ENCODE measurements around the gene LIPT2. TPM values are rescaled to one million over a fixed set of nuclear protein-coding genes. Genes with fewer than 3 reads are reported as not detected.

Gene LIPT2
- total and polyA plus RNA-seq, 10 of the 15 experiments (the other 5 are each of a cell fraction or from before 2014, with no cell fraction given) = 0.69 to 7.5 (median 3.8) TPM

- no peak for TF ChIP-seq PRDM15 (CRISPR knock-in tag; IDR thresholded peaks at IDR 0.05)
- no peak for TF ChIP-seq MTA3 (IDR thresholded peaks at IDR 0.05; ENCODE audit: borderline replicate concordance, low read length)
- TF ChIP-seq SREBF2 (IDR thresholded peaks at IDR 0.05; ENCODE audit: low read length) = no peak
- peak; percentile 99 for TF ChIP-seq MLLT1 (IDR thresholded peaks at IDR 0.05)
- no peak for TF ChIP-seq PAX8 (IDR thresholded peaks at IDR 0.05)
- TF ChIP-seq YBX1 (IDR thresholded peaks at IDR 0.05) = no peak
- TF ChIP-seq CHD4 (IDR thresholded peaks at IDR 0.05) = no peak
- TF ChIP-seq BCL11A (IDR thresholded peaks at IDR 0.05; ENCODE audit: low read depth, low read length) = no peak
- TF ChIP-seq RB1 (IDR thresholded peaks at IDR 0.05; ENCODE audit: borderline replicate concordance) = peak; percentile 87
- 0 out of 2 replicates have a peak, but pooled peaks have one; percentile 25 for TF ChIP-seq MEF2A (IDR thresholded peaks at IDR 0.05; ENCODE audit: insufficient read depth, low read depth, low read length)
- 0 out of 2 replicates have a peak, but pooled peaks have one; percentile 31 for TF ChIP-seq ZNF24 (IDR thresholded peaks at IDR 0.05)
- TF ChIP-seq CEBPZ (IDR thresholded peaks at IDR 0.05; ENCODE audit: low read depth, low read length) = no peak
- peak; percentile 69 for TF ChIP-seq PKNOX1 (IDR thresholded peaks at IDR 0.05)
- no peak for TF ChIP-seq PBX3 (IDR thresholded peaks at IDR 0.05; ENCODE audit: insufficient replicate concordance, low read depth, low read length)
- no peak for TF ChIP-seq BCLAF1 (IDR thresholded peaks at IDR 0.05)
These were observed at the start of gene LIPT2 (continued) for GRCh38 chr11:74492974-74493790.

Data from GM12878 (cell line).